ENCODE measurements around the gene PTPRD.

PTPRD gene

DNA sequence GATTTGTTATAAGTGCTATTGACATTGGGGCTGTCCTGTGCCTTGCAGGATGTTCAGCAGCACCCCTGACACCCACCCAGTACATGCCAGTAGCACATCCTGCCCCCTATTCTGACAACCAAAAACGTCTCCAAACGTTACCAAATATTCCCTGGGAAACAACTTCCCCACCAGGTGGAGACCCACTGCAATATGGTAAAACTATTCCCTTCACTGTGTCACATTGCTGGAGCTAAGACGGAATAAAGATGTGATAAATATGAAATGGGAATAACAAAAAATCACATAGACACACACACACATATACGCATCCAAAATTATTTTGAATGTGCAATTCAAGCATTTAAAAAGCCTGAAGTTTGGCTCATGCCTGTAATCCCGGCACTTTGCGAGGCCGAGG is 1939.0 kb downstream of the PTPRD start:
- H3K4me3 Mint-ChIP-seq, result no peak overlapping the region
- H3K9me3 Mint-ChIP-seq, result no peaks in the 10 kb centered on the region
- no peaks in the 10 kb centered on the region for H3K36me3 Mint-ChIP-seq

GRCh38 chr9:8670751-8671150 is 1942.1 kb downstream of the PTPRD start:
- Mint-ChIP-seq H3K4me1 (no peaks in the 10 kb centered on the region), H3K36me3 (no peaks in the 10 kb centered on the region), H3K4me3 (no peak overlapping the region), H3K9me3 (no peaks in the 10 kb centered on the region), H3K27ac (no peak overlapping the region)
- ATAC-seq (no peak), DNase-seq (ENCODE audit: low spot score in 2 of 2) (no peak)

More for the DNA sequence above, 1939.0 kb downstream of the PTPRD start:
- Mint-ChIP-seq H3K4me1 (no peaks in the 10 kb centered on the region), H3K27ac (no peak overlapping the region)
- DNase-seq (ENCODE audit: low spot score in 2 of 2) (no peak), ATAC-seq (no peak)

GRCh38 chr9:8668751-8669150 is 1944.1 kb downstream of the PTPRD start:
- DNase-seq (ENCODE audit: low spot score in 2 of 2) (no peak), ATAC-seq (peak; percentile 32)
- Mint-ChIP-seq H3K36me3 (no peaks in the 10 kb centered on the region), H3K9me3 (no peaks in the 10 kb centered on the region), H3K4me1 (no peaks in the 10 kb centered on the region), H3K4me3 (no peak overlapping the region), H3K27ac (no peak overlapping the region)

DNA sequence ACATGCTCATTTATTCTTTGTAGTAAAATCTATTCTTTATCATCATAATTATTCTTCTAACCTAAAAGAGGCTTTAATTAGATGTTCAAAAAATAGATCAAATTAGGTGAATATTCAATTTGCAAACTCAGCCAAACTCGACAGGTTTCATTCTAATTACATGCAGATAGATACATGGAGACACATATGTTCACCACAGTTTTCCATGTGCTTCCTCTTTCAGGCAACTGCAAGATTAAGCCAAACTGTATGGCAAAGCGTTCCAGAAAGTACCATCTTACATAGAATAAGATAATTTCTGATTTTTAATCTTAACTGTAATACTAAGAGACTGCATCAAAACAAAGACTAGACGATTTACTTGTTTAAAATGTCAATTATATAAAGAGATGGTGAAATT is 1944.6 kb downstream of the PTPRD start:
- Mint-ChIP-seq H3K4me3 (no peak overlapping the region), H3K9me3 (no peaks in the 10 kb centered on the region), H3K36me3 (no peaks in the 10 kb centered on the region), H3K4me1 (no peaks in the 10 kb centered on the region), H3K27ac (no peak overlapping the region)
- ATAC-seq (no peak), DNase-seq (ENCODE audit: low spot score in 2 of 2) (no peak)

- H3K9me3 Mint-ChIP-seq, result no peaks in the 10 kb centered on the region
- ATAC-seq, result no peak
- H3K27ac Mint-ChIP-seq, result no peak overlapping the region
These were observed 1946.7 kb downstream of the PTPRD start for GRCh38 chr9:8666060-8666459.

GRCh38 chr9:8660383-8660782 is 1952.4 kb downstream of the PTPRD start:
- no peak for ATAC-seq
- no peak for DNase-seq (ENCODE audit: low spot score in 2 of 2)
- H3K27ac Mint-ChIP-seq, result no peak overlapping the region
- H3K4me1 Mint-ChIP-seq, result peaks cover 6% of the 10 kb centered on the region
- no peaks in the 10 kb centered on the region for H3K9me3 Mint-ChIP-seq
- no peak overlapping the region for H3K4me3 Mint-ChIP-seq
- no peaks in the 10 kb centered on the region for H3K36me3 Mint-ChIP-seq

More at GRCh38 chr9:8666060-8666459, 1946.7 kb downstream of the PTPRD start:
- Mint-ChIP-seq H3K36me3 (no peaks in the 10 kb centered on the region), H3K4me1 (no peaks in the 10 kb centered on the region), H3K4me3 (no peak overlapping the region)
- DNase-seq (ENCODE audit: low spot score in 2 of 2), result no peak

DNA sequence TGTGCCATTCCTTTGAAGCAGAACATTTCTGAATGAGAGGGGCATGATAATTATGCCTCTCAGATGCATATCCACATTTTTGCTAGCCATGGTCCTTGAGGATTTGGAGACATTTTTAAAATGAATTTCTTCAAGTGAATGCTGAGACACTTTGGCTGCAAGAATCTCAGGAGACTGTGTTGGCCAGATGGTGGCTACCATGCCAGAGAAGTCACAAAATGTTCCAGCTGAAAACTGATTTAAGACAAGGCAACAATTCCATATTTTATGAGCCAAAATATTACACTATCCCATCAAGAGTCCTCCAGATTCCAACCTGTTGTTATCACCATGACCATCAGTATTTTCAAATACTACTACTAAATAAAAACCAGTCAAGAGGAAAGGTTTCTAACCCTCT is 1953.7 kb downstream of the PTPRD start:
- no peaks in the 10 kb centered on the region for H3K9me3 Mint-ChIP-seq
- peaks cover 6% of the 10 kb centered on the region for H3K4me1 Mint-ChIP-seq
- H3K4me3 Mint-ChIP-seq, result no peak overlapping the region
- no peak overlapping the region for H3K27ac Mint-ChIP-seq
- DNase-seq (ENCODE audit: low spot score in 2 of 2) (no peak), ATAC-seq (no peak)
- no peaks in the 10 kb centered on the region for H3K36me3 Mint-ChIP-seq

DNA sequence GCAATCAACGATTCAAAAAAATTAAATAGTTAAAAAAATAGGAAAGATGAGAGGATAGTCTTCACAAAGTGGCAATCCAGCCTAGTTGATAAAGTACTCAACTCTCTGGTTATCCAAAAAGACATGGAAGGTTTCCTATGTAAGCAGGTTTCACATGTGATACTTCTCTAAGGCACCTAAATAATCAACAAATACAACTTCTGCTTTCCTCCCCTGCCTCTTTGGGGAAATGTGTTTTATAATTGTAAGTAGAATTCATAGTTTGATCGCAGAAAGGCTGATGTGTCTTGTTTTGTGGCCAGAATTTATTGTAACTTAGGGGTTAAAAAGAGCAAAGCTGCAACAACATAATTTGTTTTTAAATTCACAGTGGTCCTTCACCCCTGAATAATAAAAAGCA is 1957.7 kb downstream of the PTPRD start:
- Mint-ChIP-seq H3K9me3 (no peaks in the 10 kb centered on the region), H3K4me1 (no peaks in the 10 kb centered on the region), H3K27ac (no peak overlapping the region), H3K4me3 (no peak overlapping the region), H3K36me3 (no peaks in the 10 kb centered on the region)
- DNase-seq (ENCODE audit: low spot score in 2 of 2), result no peak
- ATAC-seq, result no peak

- no peaks in the 10 kb centered on the region for H3K36me3 Mint-ChIP-seq
- ATAC-seq (no peak), DNase-seq (ENCODE audit: low spot score in 2 of 2) (no peak)
- no peaks in the 10 kb centered on the region for H3K9me3 Mint-ChIP-seq
- no peak overlapping the region for H3K4me3 Mint-ChIP-seq
- no peaks in the 10 kb centered on the region for H3K4me1 Mint-ChIP-seq
- H3K27ac Mint-ChIP-seq, result no peak overlapping the region
These were observed 1958.9 kb downstream of the PTPRD start for GRCh38 chr9:8653855-8654254.

- ATAC-seq (no peak), DNase-seq (ENCODE audit: low spot score in 2 of 2) (no peak)
- Mint-ChIP-seq H3K4me3 (no peak overlapping the region), H3K27ac (no peak overlapping the region), H3K4me1 (no peaks in the 10 kb centered on the region), H3K36me3 (no peaks in the 10 kb centered on the region), H3K9me3 (no peaks in the 10 kb centered on the region)
These were observed 1959.7 kb downstream of the PTPRD start for GRCh38 chr9:8653111-8653510.

DNA sequence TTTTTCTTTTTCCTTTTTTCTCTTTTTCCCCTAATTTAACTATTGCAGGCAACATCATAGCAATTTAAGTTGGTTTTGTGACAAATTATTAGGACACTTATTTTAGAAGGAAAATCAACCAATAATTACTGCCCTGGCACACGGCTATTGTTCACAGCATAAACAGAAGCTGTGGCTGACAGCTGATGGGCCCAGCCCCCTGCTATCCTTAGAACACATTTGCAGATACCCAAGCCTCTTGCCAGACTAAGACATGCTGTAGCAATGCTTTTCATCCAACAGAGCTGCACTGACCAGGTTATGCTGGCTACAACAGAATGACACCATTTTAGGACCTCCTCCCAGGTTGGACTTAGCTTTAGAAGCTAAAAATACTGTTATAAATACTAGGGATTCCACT is 1960.5 kb downstream of the PTPRD start:
- H3K27ac Mint-ChIP-seq, result no peak overlapping the region
- ATAC-seq, result no peak
- DNase-seq (ENCODE audit: low spot score in 2 of 2), result no peak
- H3K4me1 Mint-ChIP-seq, result no peaks in the 10 kb centered on the region
- H3K36me3 Mint-ChIP-seq, result no peaks in the 10 kb centered on the region
- H3K9me3 Mint-ChIP-seq, result no peaks in the 10 kb centered on the region
- no peak overlapping the region for H3K4me3 Mint-ChIP-seq

GRCh38 chr9:8651846-8652215 is 1961.0 kb downstream of the PTPRD start:
- H3K4me1 Mint-ChIP-seq, result no peaks in the 10 kb centered on the region
- H3K36me3 Mint-ChIP-seq, result no peaks in the 10 kb centered on the region
- no peak for ATAC-seq
- H3K9me3 Mint-ChIP-seq, result no peaks in the 10 kb centered on the region
- no peak overlapping the region for H3K27ac Mint-ChIP-seq
- DNase-seq (ENCODE audit: low spot score in 2 of 2), result no peak
- H3K4me3 Mint-ChIP-seq, result no peak overlapping the region

GRCh38 chr9:8651070-8651845 is 1961.5 kb downstream of the PTPRD start:
- H3K27ac Mint-ChIP-seq, result no peak overlapping the region
- ATAC-seq (no peak), DNase-seq (ENCODE audit: low spot score in 2 of 2) (no peak)
- H3K4me3 Mint-ChIP-seq, result no peak overlapping the region
- no peaks in the 10 kb centered on the region for H3K4me1 Mint-ChIP-seq
- no peaks in the 10 kb centered on the region for H3K9me3 Mint-ChIP-seq
- H3K36me3 Mint-ChIP-seq, result no peaks in the 10 kb centered on the region

GRCh38 chr9:8649807-8650206 is 1963.0 kb downstream of the PTPRD start:
- no peak overlapping the region for H3K27ac Mint-ChIP-seq
- no peaks in the 10 kb centered on the region for H3K9me3 Mint-ChIP-seq
- H3K36me3 Mint-ChIP-seq, result no peaks in the 10 kb centered on the region
- no peak for ATAC-seq
- DNase-seq (ENCODE audit: low spot score in 2 of 2), result no peak
- no peaks in the 10 kb centered on the region for H3K4me1 Mint-ChIP-seq
- no peak overlapping the region for H3K4me3 Mint-ChIP-seq

DNA sequence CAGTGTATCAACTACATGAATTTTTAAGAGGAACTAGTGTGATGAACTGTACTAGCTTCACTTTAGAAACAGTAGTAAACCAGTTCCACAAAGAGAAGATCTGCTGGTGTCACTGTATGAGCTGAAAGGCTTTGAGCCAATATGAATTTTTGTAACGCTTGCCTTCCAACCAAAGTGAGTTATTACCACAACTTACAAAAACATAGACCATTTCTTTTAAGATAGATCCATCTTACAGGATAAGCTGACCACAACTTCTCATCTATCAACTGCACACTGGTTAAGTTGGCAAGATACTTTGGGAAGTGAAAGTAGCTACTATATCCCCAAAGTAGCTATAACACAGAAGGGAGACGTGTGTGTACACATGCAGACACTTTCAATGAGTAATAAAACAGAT is 1963.6 kb downstream of the PTPRD start:
- Mint-ChIP-seq H3K4me1 (no peaks in the 10 kb centered on the region), H3K36me3 (no peaks in the 10 kb centered on the region), H3K4me3 (no peak overlapping the region), H3K27ac (no peak overlapping the region), H3K9me3 (no peaks in the 10 kb centered on the region)
- ATAC-seq, result peak; percentile 58
- DNase-seq (ENCODE audit: low spot score in 2 of 2), result no peak

DNA sequence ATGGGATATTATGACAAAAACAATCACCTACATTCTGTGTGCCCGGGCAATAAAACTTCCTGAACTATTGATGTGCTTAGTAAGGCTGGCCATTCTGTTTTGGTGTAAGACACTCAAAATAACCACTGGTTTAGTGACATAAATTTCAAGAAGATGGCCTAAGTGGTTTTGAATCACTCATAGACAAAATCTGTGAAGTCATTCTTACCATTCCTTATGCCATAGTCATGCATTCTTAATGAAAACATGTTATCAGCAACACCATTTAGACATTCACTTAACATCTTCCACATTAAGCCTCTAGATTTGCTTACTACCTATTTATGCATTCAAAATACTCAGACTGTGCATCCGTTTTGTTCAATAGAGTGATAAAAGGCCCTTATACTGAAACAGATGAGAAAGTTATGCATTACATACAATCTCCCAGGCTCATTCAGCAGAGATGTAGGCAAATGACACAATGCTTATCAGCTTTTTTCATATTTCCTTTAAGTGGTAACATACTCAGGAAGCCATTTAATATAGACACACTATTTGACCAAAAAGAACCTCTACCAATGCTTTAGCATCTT is 1964.4 kb downstream of the PTPRD start:
- ATAC-seq (no peak), DNase-seq (ENCODE audit: low spot score in 2 of 2) (no peak)
- no peaks in the 10 kb centered on the region for H3K9me3 Mint-ChIP-seq
- H3K4me3 Mint-ChIP-seq, result no peak overlapping the region
- no peaks in the 10 kb centered on the region for H3K36me3 Mint-ChIP-seq
- H3K27ac Mint-ChIP-seq, result no peak overlapping the region
- H3K4me1 Mint-ChIP-seq, result no peaks in the 10 kb centered on the region

Measured in stimulated activated effector memory CD8-positive, alpha-beta T cell treated with anti-CD3 and anti-CD28 coated beads, Interleukin-12 subunit alpha, Interleukin-12 subunit beta, amount 100 ng/mL, for 72 hours (primary cell).